ENCODE measurements around the gene PTPN13. TPM values are rescaled to one million over a fixed set of nuclear protein-coding genes. Genes with fewer than 3 reads are reported as not detected.

PTPN13 gene
- total RNA-seq, 1 donor from 2014 or later: 244 TPM

GRCh38 chr4:86600007-86600653 lies 6.0 kb downstream of the PTPN13 start:
- Histone ChIP-seq H3K4me3 (peak overlapping the region; percentile 4), H3F3A (ENCODE audit: low read depth) (peaks cover 38% of the 10 kb centered on the region), H3K27ac (peak overlapping the region; percentile 70), H3K79me2 (ENCODE audit: low read depth) (peaks cover 100% of the 10 kb centered on the region), H3K4me2 (peak overlapping the region; percentile 53), H3K36me3 (no peaks in the 10 kb centered on the region), H3K9ac (no peak overlapping the region), H2AFZ (replicated peaks) (no peak overlapping the region), H3K27me3 (no peaks in the 10 kb centered on the region), H3K4me1 (peaks cover 68% of the 10 kb centered on the region), H4K20me1 (ENCODE audit: low read depth) (peaks cover 100% of the 10 kb centered on the region), H3K9me3 (ENCODE audit: low read depth) (no peaks in the 10 kb centered on the region)
- no peak for DNase-seq (ENCODE audit: low spot score)
- peaks cover 29% of the 10 kb centered on the region for H3K4me1 Mint-ChIP-seq
- TF ChIP-seq EZH2phosphoT487 (IDR thresholded peaks at IDR 0.05): no peak
- TF ChIP-seq EZH2 (IDR thresholded peaks at IDR 0.05): no peak
- TF ChIP-seq CTCF (IDR thresholded peaks at IDR 0.05): no peak
- H3K9me3 Mint-ChIP-seq: peaks cover 3% of the 10 kb centered on the region
- no peak overlapping the region for H3K27ac Mint-ChIP-seq
- H3K27me3 Mint-ChIP-seq (ENCODE audit: insufficient read depth, low read depth): no peaks in the 10 kb centered on the region
- H3K36me3 Mint-ChIP-seq: peaks cover 4% of the 10 kb centered on the region
- H3K4me3 Mint-ChIP-seq: no peak overlapping the region

DNA sequence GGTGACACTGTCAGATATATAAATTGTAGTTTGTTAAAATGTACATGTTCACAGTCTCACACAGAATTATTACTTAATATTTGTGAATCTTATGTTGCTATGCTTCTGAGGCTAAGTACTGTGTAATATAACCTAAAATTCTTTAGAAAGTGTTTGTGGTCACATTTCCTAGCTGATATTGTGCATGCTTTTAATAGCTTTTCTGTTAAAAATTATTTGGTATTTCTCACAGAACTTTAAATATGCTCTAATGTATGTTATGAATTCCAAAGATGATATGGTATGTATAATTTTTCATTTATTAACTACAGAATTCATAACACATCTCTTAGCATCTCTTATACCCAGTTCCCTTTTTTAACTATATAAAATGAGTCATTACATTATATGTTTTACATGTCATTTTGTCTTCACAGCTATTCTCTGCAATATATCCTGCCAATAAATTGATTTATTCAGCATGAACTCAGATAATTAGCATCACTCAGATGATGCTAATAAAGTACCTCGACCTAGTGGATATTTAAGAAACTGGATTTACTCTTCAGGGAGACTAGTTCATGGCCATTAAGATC lies 9.3 kb downstream of the PTPN13 start:
- Histone ChIP-seq H3K9me3 (ENCODE audit: low read depth) (no peaks in the 10 kb centered on the region), H3K36me3 (no peaks in the 10 kb centered on the region), H3K79me2 (ENCODE audit: low read depth) (peaks cover 100% of the 10 kb centered on the region), H3K27me3 (no peaks in the 10 kb centered on the region), H3K27ac (no peak overlapping the region), H2AFZ (replicated peaks) (no peak overlapping the region), H3K4me3 (no peak overlapping the region), H4K20me1 (ENCODE audit: low read depth) (peaks cover 100% of the 10 kb centered on the region), H3K4me1 (peaks cover 82% of the 10 kb centered on the region), H3F3A (ENCODE audit: low read depth) (peaks cover 50% of the 10 kb centered on the region), H3K4me2 (no peak overlapping the region), H3K9ac (no peak overlapping the region)
- no peak overlapping the region for H3K4me3 Mint-ChIP-seq
- peaks cover 8% of the 10 kb centered on the region for H3K4me1 Mint-ChIP-seq
- no peaks in the 10 kb centered on the region for H3K27me3 Mint-ChIP-seq (ENCODE audit: insufficient read depth, low read depth)
- TF ChIP-seq CTCF (IDR thresholded peaks at IDR 0.05) (no peak), EZH2phosphoT487 (IDR thresholded peaks at IDR 0.05) (no peak), EZH2 (IDR thresholded peaks at IDR 0.05) (no peak)
- H3K27ac Mint-ChIP-seq: no peak overlapping the region
- no peak for DNase-seq (ENCODE audit: low spot score)
- H3K9me3 Mint-ChIP-seq: peaks cover 11% of the 10 kb centered on the region
- peaks cover 16% of the 10 kb centered on the region for H3K36me3 Mint-ChIP-seq

DNA sequence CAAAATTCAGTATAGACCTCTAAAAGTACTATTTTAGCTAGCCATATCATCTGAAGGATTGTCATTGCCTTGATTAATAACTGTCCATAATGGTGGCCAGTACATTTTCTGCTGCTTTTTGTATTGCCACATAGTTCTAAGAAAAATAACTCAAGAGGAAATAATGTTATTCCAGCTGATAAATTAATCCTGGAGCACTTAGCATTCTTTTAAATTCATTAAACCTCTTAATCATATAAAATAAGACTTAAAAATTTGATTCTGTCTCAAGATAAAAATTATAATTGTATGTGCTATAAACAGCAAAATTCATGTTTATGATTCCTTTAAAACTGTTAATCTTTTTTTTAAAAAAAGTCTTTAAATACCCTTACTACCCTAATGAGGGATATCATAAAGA lies 12.7 kb downstream of the PTPN13 start:
- peaks cover 89% of the 10 kb centered on the region for H4K20me1 ChIP-seq (ENCODE audit: low read depth)
- H3K4me3 ChIP-seq: no peak overlapping the region
- H3K4me1 ChIP-seq: peaks cover 69% of the 10 kb centered on the region
- H3K9me3 ChIP-seq (ENCODE audit: low read depth): no peaks in the 10 kb centered on the region
- Mint-ChIP-seq H3K9me3 (peaks cover 26% of the 10 kb centered on the region), H3K27me3 (ENCODE audit: insufficient read depth, low read depth) (peaks cover 2% of the 10 kb centered on the region), H3K36me3 (peaks cover 41% of the 10 kb centered on the region), H3K27ac (no peak overlapping the region), H3K4me1 (peaks cover under 1% of the 10 kb centered on the region), H3K4me3 (no peak overlapping the region)
- H2AFZ ChIP-seq (replicated peaks): no peak overlapping the region
- no peak for DNase-seq (ENCODE audit: low spot score)
- TF ChIP-seq EZH2 (IDR thresholded peaks at IDR 0.05): no peak
- TF ChIP-seq CTCF (IDR thresholded peaks at IDR 0.05): no peak
- TF ChIP-seq EZH2phosphoT487 (IDR thresholded peaks at IDR 0.05): no peak
- no peaks in the 10 kb centered on the region for H3K36me3 ChIP-seq
- no peak overlapping the region for H3K9ac ChIP-seq
- no peaks in the 10 kb centered on the region for H3K27me3 ChIP-seq
- H3K27ac ChIP-seq: peak overlapping the region; percentile 44
- no peak overlapping the region for H3K4me2 ChIP-seq
- H3F3A ChIP-seq (ENCODE audit: low read depth): peaks cover 33% of the 10 kb centered on the region
- peaks cover 100% of the 10 kb centered on the region for H3K79me2 ChIP-seq (ENCODE audit: low read depth)
